Measurements from ENCODE around the gene TRIM60. TPM values are rescaled to one million over a fixed set of nuclear protein-coding genes. Genes with fewer than 3 reads are reported as not detected.

The TRIM60 gene
- total and polyA plus RNA-seq, 2 donors (not counting 3 experiments of a cell fraction or from before 2014, with no cell fraction given): not detected

DNA sequence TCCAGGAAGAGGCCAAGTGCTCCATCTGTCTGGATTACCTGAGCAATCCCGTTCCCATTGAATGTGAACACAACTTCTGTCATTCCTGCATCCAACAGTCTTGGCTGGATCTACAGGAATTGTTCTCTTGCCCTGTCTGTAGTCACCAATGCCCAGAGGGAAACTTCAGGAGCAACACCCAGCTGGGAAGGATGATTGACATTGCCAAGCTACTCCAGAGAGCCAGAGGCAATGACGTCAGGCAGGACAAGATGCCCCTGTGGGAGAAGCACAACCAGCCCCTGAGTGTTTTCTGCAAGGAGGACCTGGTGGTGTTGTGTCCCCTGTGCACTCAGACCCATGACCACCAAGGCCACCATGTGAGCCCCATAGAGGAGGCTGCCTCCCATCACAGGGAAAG lies 21.3 kb upstream of the TRIM60 start:
- no peaks in the 10 kb centered on the region for H3K36me3 ChIP-seq (ENCODE audit: control insufficient read depth in 2 of 2, extremely low read depth in 1 of 2, insufficient read depth in 2 of 2, low read length in 2 of 2)
- FAIRE-seq (no peak), DNase-seq (ENCODE audit: low read depth, low spot score) (no peak)
- no peaks in the 10 kb centered on the region for H3K9me3 ChIP-seq (replicated peaks; ENCODE audit: control insufficient read depth, insufficient read depth, low read length)
- H3K9ac ChIP-seq (replicated peaks; ENCODE audit: extremely low read depth, insufficient read depth, low read length): no peak overlapping the region
- H3K4me1 ChIP-seq (ENCODE audit: control insufficient read depth, extremely low read depth, insufficient read depth, low read length): no peaks in the 10 kb centered on the region
- H4K20me1 ChIP-seq (replicated peaks; ENCODE audit: control insufficient read depth, extremely low read depth, insufficient read depth, low read length): no peaks in the 10 kb centered on the region
- H3K4me2 ChIP-seq (ENCODE audit: insufficient read depth, low read length): no peak overlapping the region
- H3K27ac ChIP-seq (ENCODE audit: insufficient read depth, low read depth, low read length): no peak overlapping the region
- TF ChIP-seq POLR2AphosphoS5 (IDR thresholded peaks at IDR 0.05; ENCODE audit: insufficient read depth, low read depth, low read length) (no peak), JUN (IDR thresholded peaks at IDR 0.05; ENCODE audit: borderline replicate concordance, insufficient read depth, insufficient read length, low read depth) (no peak), MYC (IDR thresholded peaks at IDR 0.05; ENCODE audit: low read depth, low read length) (no peak), EZH2 (IDR thresholded peaks at IDR 0.05; ENCODE audit: borderline replicate concordance, low read depth, low read length, severe bottlenecking) (no peak), FOS (IDR thresholded peaks at IDR 0.05; ENCODE audit: borderline replicate concordance, insufficient read depth, low read length) (no peak), POLR2A (IDR thresholded peaks at IDR 0.05; ENCODE audit: low read depth, low read length) (no peak)
- TF ChIP-seq, protein P1, sequence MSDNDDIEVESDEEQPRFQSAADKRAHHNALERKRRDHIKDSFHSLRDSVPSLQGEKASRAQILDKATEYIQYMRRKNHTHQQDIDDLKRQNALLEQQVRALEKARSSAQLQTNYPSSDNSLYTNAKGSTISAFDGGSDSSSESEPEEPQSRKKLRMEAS (IDR thresholded peaks at IDR 0.05; ENCODE audit: insufficient read depth, insufficient read length): no peak
- intact Hi-C loops (cut with micrococcal nuclease): no loop called here
- no peak overlapping the region for H3K4me3 ChIP-seq (replicated peaks in 1 of 3; ENCODE audit: insufficient read depth in 1 of 3, low read depth in 1 of 3, low read length in 3 of 3)
- CTCF ChIA-PET: no interaction called here
- POLR2A ChIA-PET: no interaction called here
- H3K79me2 ChIP-seq (ENCODE audit: control insufficient read depth, insufficient read depth, low read length): no peaks in the 10 kb centered on the region
- no TSS peak for BruUV-seq (replicated peaks)
- H3K27me3 ChIP-seq (ENCODE audit: control insufficient read depth in 2 of 2, insufficient read depth in 2 of 2, low read length in 2 of 2): no peaks in the 10 kb centered on the region
- no peaks in the 10 kb centered on the region for H3K9me1 ChIP-seq (replicated peaks; ENCODE audit: control insufficient read depth, extremely low read depth, insufficient read depth, low read length)
- dilution Hi-C loops (cut with MboI; ENCODE audit: extremely low pct_ligation_motif_present, low sequenced_read_pairs): no loop called here
- no peak overlapping the region for H2AFZ ChIP-seq (ENCODE audit: low read depth, low read length)

DNA sequence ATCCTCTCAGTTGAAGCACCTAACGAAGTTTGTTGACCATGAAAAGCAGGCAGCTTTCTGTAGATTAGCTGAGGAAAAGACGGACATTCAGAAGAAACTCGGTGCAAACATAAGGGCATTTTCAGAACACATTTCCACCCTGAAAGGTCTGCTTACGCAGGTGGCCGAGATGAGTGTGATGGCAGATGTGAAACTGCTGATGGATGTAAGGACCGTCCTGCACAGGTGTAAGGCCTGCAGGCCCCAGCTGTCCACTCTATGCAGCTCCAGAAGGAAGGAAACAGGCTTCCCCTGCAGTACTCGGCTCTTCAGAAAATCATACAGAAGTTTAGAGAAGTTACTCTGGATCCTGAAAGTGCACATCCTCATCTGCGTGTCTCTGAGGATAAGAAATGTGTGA lies 20.8 kb upstream of the TRIM60 start:
- POLR2A ChIA-PET: no interaction called here
- BruUV-seq (replicated peaks): no TSS peak
- dilution Hi-C loops (cut with MboI; ENCODE audit: extremely low pct_ligation_motif_present, low sequenced_read_pairs): no loop called here

More for the DNA sequence above, 20.8 kb upstream of the TRIM60 start:
- no peak overlapping the region for H3K27ac ChIP-seq (ENCODE audit: insufficient read depth, low read depth, low read length)
- CTCF ChIA-PET: no interaction called here
- FAIRE-seq (no peak), DNase-seq (ENCODE audit: low read depth, low spot score) (no peak)
- H4K20me1 ChIP-seq (replicated peaks; ENCODE audit: control insufficient read depth, extremely low read depth, insufficient read depth, low read length): no peaks in the 10 kb centered on the region
- no peaks in the 10 kb centered on the region for H3K4me1 ChIP-seq (ENCODE audit: control insufficient read depth, extremely low read depth, insufficient read depth, low read length)
- no peak overlapping the region for H3K4me2 ChIP-seq (ENCODE audit: insufficient read depth, low read length)
- H3K27me3 ChIP-seq (ENCODE audit: control insufficient read depth in 2 of 2, insufficient read depth in 2 of 2, low read length in 2 of 2): no peaks in the 10 kb centered on the region
- H3K9me3 ChIP-seq (replicated peaks; ENCODE audit: control insufficient read depth, insufficient read depth, low read length): no peaks in the 10 kb centered on the region
- no peaks in the 10 kb centered on the region for H3K9me1 ChIP-seq (replicated peaks; ENCODE audit: control insufficient read depth, extremely low read depth, insufficient read depth, low read length)
- no peak overlapping the region for H2AFZ ChIP-seq (ENCODE audit: low read depth, low read length)
- no peak overlapping the region for H3K9ac ChIP-seq (replicated peaks; ENCODE audit: extremely low read depth, insufficient read depth, low read length)
- TF ChIP-seq POLR2AphosphoS5 (IDR thresholded peaks at IDR 0.05; ENCODE audit: insufficient read depth, low read depth, low read length) (no peak), EZH2 (IDR thresholded peaks at IDR 0.05; ENCODE audit: borderline replicate concordance, low read depth, low read length, severe bottlenecking) (no peak), MYC (IDR thresholded peaks at IDR 0.05; ENCODE audit: low read depth, low read length) (no peak), FOS (IDR thresholded peaks at IDR 0.05; ENCODE audit: borderline replicate concordance, insufficient read depth, low read length) (no peak), POLR2A (IDR thresholded peaks at IDR 0.05; ENCODE audit: low read depth, low read length) (no peak), JUN (IDR thresholded peaks at IDR 0.05; ENCODE audit: borderline replicate concordance, insufficient read depth, insufficient read length, low read depth) (no peak), GATA2 (IDR thresholded peaks at IDR 0.05; ENCODE audit: insufficient read depth, insufficient read length, low read depth, low read length) (no peak)
- TF ChIP-seq, protein P1 (IDR thresholded peaks at IDR 0.05; ENCODE audit: insufficient read depth, insufficient read length): no peak
- TF ChIP-seq, protein P2, sequence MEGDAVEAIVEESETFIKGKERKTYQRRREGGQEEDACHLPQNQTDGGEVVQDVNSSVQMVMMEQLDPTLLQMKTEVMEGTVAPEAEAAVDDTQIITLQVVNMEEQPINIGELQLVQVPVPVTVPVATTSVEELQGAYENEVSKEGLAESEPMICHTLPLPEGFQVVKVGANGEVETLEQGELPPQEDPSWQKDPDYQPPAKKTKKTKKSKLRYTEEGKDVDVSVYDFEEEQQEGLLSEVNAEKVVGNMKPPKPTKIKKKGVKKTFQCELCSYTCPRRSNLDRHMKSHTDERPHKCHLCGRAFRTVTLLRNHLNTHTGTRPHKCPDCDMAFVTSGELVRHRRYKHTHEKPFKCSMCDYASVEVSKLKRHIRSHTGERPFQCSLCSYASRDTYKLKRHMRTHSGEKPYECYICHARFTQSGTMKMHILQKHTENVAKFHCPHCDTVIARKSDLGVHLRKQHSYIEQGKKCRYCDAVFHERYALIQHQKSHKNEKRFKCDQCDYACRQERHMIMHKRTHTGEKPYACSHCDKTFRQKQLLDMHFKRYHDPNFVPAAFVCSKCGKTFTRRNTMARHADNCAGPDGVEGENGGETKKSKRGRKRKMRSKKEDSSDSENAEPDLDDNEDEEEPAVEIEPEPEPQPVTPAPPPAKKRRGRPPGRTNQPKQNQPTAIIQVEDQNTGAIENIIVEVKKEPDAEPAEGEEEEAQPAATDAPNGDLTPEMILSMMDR (IDR thresholded peaks at IDR 0.05; ENCODE audit: extremely low read depth in 1 of 2, insufficient read depth in 1 of 2, low read depth in 1 of 2, low read length in 2 of 2): no peak
- no peak overlapping the region for H3K4me3 ChIP-seq (replicated peaks in 1 of 3; ENCODE audit: insufficient read depth in 1 of 3, low read depth in 1 of 3, low read length in 3 of 3)
- H3K79me2 ChIP-seq (ENCODE audit: control insufficient read depth, insufficient read depth, low read length): no peaks in the 10 kb centered on the region
- no peaks in the 10 kb centered on the region for H3K36me3 ChIP-seq (ENCODE audit: control insufficient read depth in 2 of 2, extremely low read depth in 1 of 2, insufficient read depth in 2 of 2, low read length in 2 of 2)
- intact Hi-C loops (cut with micrococcal nuclease): no loop called here

Measured in endothelial cell of umbilical vein (primary cell).